Measurements from ENCODE around the gene RETREG3. TPM values are rescaled to one million over a fixed set of nuclear protein-coding genes. Genes with fewer than 3 reads are reported as not detected.

RETREG3 gene
- total and polyA plus RNA-seq, 2 of the 13 experiments (the other 11 are each of a cell fraction or from before 2014, with no cell fraction given) = 47.0 to 55.8 TPM

DNA sequence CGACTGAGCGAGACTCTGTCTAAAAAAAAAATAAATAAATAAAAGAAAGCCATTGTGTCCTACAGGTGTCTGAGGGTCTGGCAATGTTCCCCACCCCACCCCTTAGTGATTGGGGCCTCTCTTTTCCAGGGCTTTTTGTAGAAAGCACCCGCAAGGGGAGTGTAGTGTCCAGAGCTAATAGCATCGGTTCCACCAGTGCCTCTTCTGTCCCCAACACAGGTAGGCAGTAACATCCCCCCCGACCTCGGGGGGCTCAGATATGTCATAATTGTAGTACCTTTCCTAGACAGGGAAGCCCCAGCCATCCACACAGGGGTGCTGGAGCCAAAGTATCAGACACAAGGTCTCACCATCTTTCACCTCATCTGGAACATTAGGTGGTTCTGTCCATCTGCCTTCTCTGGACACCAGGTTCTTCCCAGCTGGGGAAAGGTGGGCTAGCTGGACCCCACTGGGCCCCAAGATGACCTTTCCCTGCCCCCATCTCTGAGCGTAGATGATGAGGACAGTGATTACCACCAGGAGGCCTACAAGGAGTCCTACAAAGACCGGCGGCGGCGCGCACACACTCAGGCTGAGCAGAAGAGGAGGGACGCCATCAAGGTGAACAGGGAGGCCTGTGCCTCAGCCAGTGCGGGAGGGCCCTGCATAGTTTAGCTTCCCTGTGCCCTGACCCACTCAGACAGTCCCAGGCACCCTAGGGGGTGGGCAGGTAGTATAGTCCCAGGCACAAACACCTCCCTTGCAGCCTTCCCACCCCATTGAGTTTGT is 40.6 kb downstream of the RETREG3 start (continued):
- TF ChIP-seq ZNF441 (CRISPR knock-in tag; IDR thresholded peaks at IDR 0.05; ENCODE audit: borderline replicate concordance) (no peak), DNMT3B (CRISPR knock-in tag; conservative IDR thresholded peaks at IDR 0.05) (no peak), NFE2L2 (IDR thresholded peaks at IDR 0.05; ENCODE audit: low read length) (no peak)

- WGBS (ENCODE audit: low lambda C conversion rate) = under 1% methylated on average over 21 of the region's 72 CpGs
- H2AFZ ChIP-seq (ENCODE audit: low read length) = no peak within 1 kb of the TSS
- peak within 1 kb of the TSS; percentile 88 for H3K9ac ChIP-seq (ENCODE audit: insufficient read depth, low read depth, low read length)
- peaks cover 72% of the 10 kb centered on the region for H3K4me1 ChIP-seq (ENCODE audit: insufficient read depth, low read length)
- H3K4me2 ChIP-seq (ENCODE audit: low read depth, low read length) = peak within 1 kb of the TSS; percentile 99
- intact Hi-C loops (cut with micrococcal nuclease; ENCODE audit: unreplicated experiment) = loop anchor here (1.0 kb wide), 1 partner anchor 10 kb away; the partner anchor contains the start of gene PSMC3IP
- H3K9me3 ChIP-seq (ENCODE audit: low read length) = no peaks in the 10 kb centered on the region
- ATAC-seq = peak; percentile 64
- no peaks in the 10 kb centered on the region for H4K20me1 ChIP-seq (ENCODE audit: insufficient read depth, low read length)
- peak; percentile 91 for DNase-seq (ENCODE audit: low spot score)
- H3K79me2 ChIP-seq (ENCODE audit: insufficient read depth, low read length) = peaks cover 41% of the 10 kb centered on the region
- ChIA-PET CTCF (ENCODE audit: low intra/inter-chr PET ratio, low total read pairs) (no interaction called here), POLR2A (interaction anchor here (1.0 to 8.5 kb wide), 11 partner anchors 9 to 265 kb away, joined by 3 to 128 read pairs (median 5); partner anchors contain the start of genes HSD17B1, NAGLU, PSMC3IP and PSME3)
- in situ Hi-C loops (cut with HindIII; ENCODE audit: extremely low pct_ligation_motif_present, low pct_unique_long_range_greater_than_20kb) = no loop called here
- H3K36me3 ChIP-seq (replicated peaks in 1 of 2; ENCODE audit: control insufficient read depth in 1 of 2, insufficient read depth in 2 of 2, low read length in 2 of 2) = peaks cover 33 to 56% of the 10 kb centered on the region in 2 experiments
- peak within 1 kb of the TSS; percentile 67 to 93 (median 91) for H3K4me3 ChIP-seq (replicated peaks in 1 of 3; ENCODE audit: insufficient read depth in 1 of 3, low read depth in 2 of 3, low read length in 3 of 3)
- H3K27me3 ChIP-seq (ENCODE audit: control insufficient read depth in 1 of 2, insufficient read depth in 2 of 2, low read length in 2 of 2) = no peaks in the 10 kb centered on the region; a peak in 1 of 5 replicates
- H3K27ac ChIP-seq (ENCODE audit: extremely low read length, insufficient read depth, low read length) = peak within 1 kb of the TSS; percentile 91
- no TSS peak for BruUV-seq (replicated peaks)
- peak; percentile 51 for FAIRE-seq
- TF ChIP-seq ZNF768 (CRISPR knock-in tag; IDR thresholded peaks at IDR 0.05) (peak; percentile 33; the same call in 1 of the 2 replicates), ZNF782 (CRISPR knock-in tag; IDR thresholded peaks at IDR 0.05; ENCODE audit: borderline replicate concordance) (peak; percentile 73; the same call in 1 of the 2 replicates), STAG1 (CRISPR knock-in tag; IDR thresholded peaks at IDR 0.05) (peak; percentile 1; the same call in 1 of the 2 replicates), ERF (CRISPR knock-in tag; IDR thresholded peaks at IDR 0.05) (peak; percentile 95; the same call in 1 of the 2 replicates), ISL2 (CRISPR knock-in tag; IDR thresholded peaks at IDR 0.05) (peak; percentile 55; the same call in 1 of the 2 replicates), ETV6 (CRISPR knock-in tag; conservative IDR thresholded peaks at IDR 0.05) (peak; percentile 85; the same call in 1 of the 2 replicates), SRSF9 (IDR thresholded peaks at IDR 0.05; ENCODE audit: borderline replicate concordance, insufficient read depth, low read depth, low read length, poor library complexity, severe bottlenecking) (no peak), ZNF777 (CRISPR knock-in tag; IDR thresholded peaks at IDR 0.05) (peak; percentile 88), PCBP2 (optimal IDR thresholded peaks at IDR 0.05; ENCODE audit: low read depth, low read length, poor library complexity, severe bottlenecking) (no peak), ZNF264 (CRISPR knock-in tag; IDR thresholded peaks at IDR 0.05) (no peak), DBP (CRISPR knock-in tag; IDR thresholded peaks at IDR 0.05; ENCODE audit: not compliant biosample characterization) (no peak), HOXA7 (CRISPR knock-in tag; IDR thresholded peaks at IDR 0.05) (no peak)
- TF ChIP-seq, protein P1, sequence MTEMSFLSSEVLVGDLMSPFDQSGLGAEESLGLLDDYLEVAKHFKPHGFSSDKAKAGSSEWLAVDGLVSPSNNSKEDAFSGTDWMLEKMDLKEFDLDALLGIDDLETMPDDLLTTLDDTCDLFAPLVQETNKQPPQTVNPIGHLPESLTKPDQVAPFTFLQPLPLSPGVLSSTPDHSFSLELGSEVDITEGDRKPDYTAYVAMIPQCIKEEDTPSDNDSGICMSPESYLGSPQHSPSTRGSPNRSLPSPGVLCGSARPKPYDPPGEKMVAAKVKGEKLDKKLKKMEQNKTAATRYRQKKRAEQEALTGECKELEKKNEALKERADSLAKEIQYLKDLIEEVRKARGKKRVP (CRISPR knock-in tag; IDR thresholded peaks at IDR 0.05) = no peak
- TF ChIP-seq, protein P2, sequence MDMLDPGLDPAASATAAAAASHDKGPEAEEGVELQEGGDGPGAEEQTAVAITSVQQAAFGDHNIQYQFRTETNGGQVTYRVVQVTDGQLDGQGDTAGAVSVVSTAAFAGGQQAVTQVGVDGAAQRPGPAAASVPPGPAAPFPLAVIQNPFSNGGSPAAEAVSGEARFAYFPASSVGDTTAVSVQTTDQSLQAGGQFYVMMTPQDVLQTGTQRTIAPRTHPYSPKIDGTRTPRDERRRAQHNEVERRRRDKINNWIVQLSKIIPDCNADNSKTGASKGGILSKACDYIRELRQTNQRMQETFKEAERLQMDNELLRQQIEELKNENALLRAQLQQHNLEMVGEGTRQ (IDR thresholded peaks at IDR 0.05; ENCODE audit: low read depth, low read length) = peak; percentile 97
- TF ChIP-seq, protein P2 (CRISPR knock-in tag; IDR thresholded peaks at IDR 0.05; ENCODE audit: borderline replicate concordance) = peak; percentile 99
Measured at GRCh38 chr17:42566883-42567573, 42.1 kb downstream of the RETREG3 start, which contains the start of gene MLX. Gene MLX, plus strand, starts transcription at chr17:42567100. Its CDS starts 25 bp downstream, at chr17:42567125.

Measured in HepG2 (cell line).